HCT116 (cell line): Measurements from ENCODE around the gene DIAPH3. TPM values are rescaled to one million over a fixed set of nuclear protein-coding genes. Genes with fewer than 3 reads are reported as not detected.

Source experiments
- ATAC-seq: fragments of 200-7000 bp; cut with Tn5 transposase; 2 replicates; pipeline ENCODE4 v1.9.1; 2020; ENCODE audit warnings: mild to moderate bottlenecking, moderate library complexity
- BruUV-seq: library from RNA; stranded (reverse); fragments of 400-500 nt; replicated peaks from 2 replicates; lab custom pipeline; 2021; lab: Mats Ljungman, UMichigan
- CTCF ChIA-PET: fragments of 300-600 bp; sonication (Branson Sonifier 250); formaldehyde crosslinking; loops from one replicate; lab custom pipeline; 2021; ENCODE audit warnings: antibody characterized with exemption; lab: Charles Lee
- POLR2A ChIA-PET: fragments of 300-600, 350-600 bp; sonication (Branson Sonifier 250); formaldehyde crosslinking; loops from one replicate; lab custom pipeline; 2021; ENCODE audit warnings: antibody characterized with exemption; lab: Charles Lee
- RAD21 ChIA-PET, 2 experiments: fragments of 300-600 bp; sonication (Branson Sonifier 250); formaldehyde crosslinking; loops; one replicate each; lab custom pipeline; 2023; ENCODE audit warnings: low total read pairs in 2 of 2; ENCODE audit not compliant: uncharacterized antibody in 2 of 2, unreplicated experiment in 2 of 2, low non-redundant PET in 1 of 2; lab: Charles Lee
- DNase-seq: peaks from one replicate; pipeline ENCODE4 v3.0.0-alpha.2; 2010; ENCODE audit warnings: low read depth, low spot score
- H2AFZ ChIP-seq: fragments of 200-600 bp; shearing (Covaris generic), sonication (generic); 2 replicates; pipeline ENCODE4 v1.6.1; 2017; ENCODE audit warnings: low read depth, mixed run types, mixed read lengths, antibody characterized with exemption, low read length; ENCODE audit not compliant: poor library complexity, severe bottlenecking
- H3K27ac ChIP-seq: 2 replicates; pipeline ENCODE4 v1.5.1; 2012; ENCODE audit warnings: low read depth, low read length
- H3K27me3 ChIP-seq: fragments of 200-600 bp; sonication (generic); 2 replicates; pipeline ENCODE4 v1.6.1; 2016; ENCODE audit warnings: mixed run types, low read length, mixed read lengths; ENCODE audit not compliant: insufficient read depth
- H3K36me3 ChIP-seq, 2 experiments: fragments of 200-500 bp in 1 of 2; fragments of 200-600 bp in 1 of 2; sonication (Bioruptor generic) in 1 of 2; sonication (generic) in 1 of 2; 2 replicates each; pipeline versions ENCODE4 v1.5.1 to v1.6.1; 2014 to 2016; ENCODE audit warnings: low read length in 2 of 2, inconsistent platforms in 1 of 2, mixed read lengths in 1 of 2, mixed run types in 1 of 2; ENCODE audit not compliant: insufficient read depth in 2 of 2, control insufficient read depth in 1 of 2
- H3K4me1 ChIP-seq, 2 experiments: fragments of 200-600 bp in 1 of 2; sonication (generic) in 1 of 2; 2 replicates each; pipeline versions ENCODE4 v1.5.1 to v1.6.1; 2012 to 2017; ENCODE audit warnings: low read length in 2 of 2, inconsistent platforms in 1 of 2, mild to moderate bottlenecking in 1 of 2, mixed read lengths in 1 of 2, mixed run types in 1 of 2, moderate library complexity in 1 of 2; ENCODE audit not compliant: insufficient read depth in 2 of 2, control insufficient read depth in 1 of 2
- H3K4me2 ChIP-seq: fragments of 200-600 bp; sonication (generic); 2 replicates; pipeline ENCODE4 v1.6.1; 2017; ENCODE audit warnings: mixed run types, low read length, mixed read lengths
- H3K4me3 ChIP-seq, 2 experiments: fragments of 200-600 bp in 1 of 2; sonication (generic) in 1 of 2; replicated peaks in 1 of 2; 2 replicates each; pipeline ENCODE4 v1.5.1; 2011 to 2016; ENCODE audit warnings: low read length in 2 of 2, control low read depth in 1 of 2, low read depth in 1 of 2, mild to moderate bottlenecking in 1 of 2, mixed read lengths in 1 of 2, mixed run types in 1 of 2
- H3K79me2 ChIP-seq: fragments of 200-600 bp; sonication (generic); 2 replicates; pipeline ENCODE4 v1.6.1; 2017; ENCODE audit warnings: mild to moderate bottlenecking, mixed run types, low read length, moderate library complexity, mixed read lengths; ENCODE audit not compliant: insufficient read depth
- H3K9ac ChIP-seq: fragments of 200-600 bp; sonication (generic); 2 replicates; pipeline ENCODE4 v1.6.1; 2016; ENCODE audit warnings: low read length, mixed read lengths
- H3K9me2 ChIP-seq: fragments of 200-600 bp; sonication (generic), shearing (Covaris generic); 2 replicates; pipeline ENCODE4 v1.6.1; 2017; ENCODE audit warnings: mixed run types, mild to moderate bottlenecking, moderate library complexity; ENCODE audit not compliant: insufficient read depth
- H3K9me3 ChIP-seq, 2 experiments: fragments of 200-500 bp in 1 of 2; fragments of 200-600 bp in 1 of 2; sonication (Bioruptor generic) in 1 of 2; sonication (generic) in 1 of 2; 2 replicates each; pipeline ENCODE4 v1.6.1; 2014 to 2017; ENCODE audit warnings: low read length in 2 of 2, mixed read lengths in 2 of 2, inconsistent platforms in 1 of 2, low read depth in 1 of 2, mild to moderate bottlenecking in 1 of 2, mixed run types in 1 of 2, moderate library complexity in 1 of 2; ENCODE audit not compliant: control insufficient read depth in 1 of 2, insufficient read depth in 1 of 2
- H4K20me1 ChIP-seq: fragments of 200-600 bp; sonication (generic), shearing (Covaris generic); 2 replicates; pipeline ENCODE4 v1.6.1; 2017; ENCODE audit warnings: mixed run types, mild to moderate bottlenecking, moderate library complexity; ENCODE audit not compliant: insufficient read depth
- ELF1 ChIP-seq: IDR thresholded peaks from 2 replicates; pipeline ENCODE4 v1.6.1; 2012; ENCODE audit warnings: low read depth, borderline replicate concordance
- EZH2phosphoT487 ChIP-seq: fragments of 200-600 bp; IDR thresholded peaks from 2 replicates; pipeline ENCODE4 v1.6.1; 2018; ENCODE audit warnings: antibody characterized with exemption, borderline replicate concordance
- FOSL1 ChIP-seq: IDR thresholded peaks from 2 replicates; pipeline ENCODE4 v1.6.1; 2012; ENCODE audit warnings: low read depth
- JUND ChIP-seq: IDR thresholded peaks from 2 replicates; pipeline ENCODE4 v1.6.1; 2012
- MAX ChIP-seq: IDR thresholded peaks from 2 replicates; pipeline ENCODE4 v1.6.1; 2012
- POLR2AphosphoS5 ChIP-seq: IDR thresholded peaks from 2 replicates; pipeline ENCODE4 v1.6.1; 2011; ENCODE audit warnings: mild to moderate bottlenecking, low read depth, low read length, moderate library complexity
- RAD21 ChIP-seq: IDR thresholded peaks from 2 replicates; pipeline ENCODE4 v1.6.1; 2012; ENCODE audit warnings: low read depth, mild to moderate bottlenecking
- TCF7L2 ChIP-seq: IDR thresholded peaks from 2 replicates; pipeline ENCODE4 v1.7.0; 2011; ENCODE audit warnings: borderline replicate concordance, inconsistent platforms; ENCODE audit not compliant: insufficient read depth, insufficient read length; ENCODE audit errors: extremely low read depth
- ZBTB33 ChIP-seq: IDR thresholded peaks from 2 replicates; pipeline ENCODE4 v1.6.1; 2011; ENCODE audit warnings: mild to moderate bottlenecking, low read length, moderate library complexity; ENCODE audit not compliant: insufficient replicate concordance; ENCODE audit errors: extremely low read depth
- intact Hi-C: fragments of 100-400 bp; cut with micrococcal nuclease; formaldehyde crosslinking; loops from 2 replicates; pipeline ENCODE4 v1.10.0; 2022
- total RNA-seq: library from RNA; stranded (reverse); gene quantifications from one replicate; pipeline ENCODE4 v1.2.1, GENCODE V29; 2021; ENCODE audit not compliant: unreplicated experiment

Gene DIAPH3
- total RNA-seq, 1 experiment from 2014 or later = 22.8 TPM

GRCh38 chr13:59686798-59687394 lies 476.8 kb downstream of the DIAPH3 start:
- intact Hi-C loops = no loop called here

More at GRCh38 chr13:59686798-59687394, 476.8 kb downstream of the DIAPH3 start:
- ATAC-seq = no peak
- BruUV-seq = no TSS peak
- H4K20me1 ChIP-seq = no peaks in the 10 kb centered on the region
- no peaks in the 10 kb centered on the region for H3K36me3 ChIP-seq
- H3K4me3 ChIP-seq = no peak overlapping the region
- H3K4me2 ChIP-seq = no peak overlapping the region
- H3K9ac ChIP-seq = no peak overlapping the region
- TF ChIP-seq ZBTB33 (no peak), EZH2phosphoT487 (no peak), MAX (no peak), FOSL1 (no peak), ELF1 (no peak), RAD21 (no peak), TCF7L2 (no peak), JUND (no peak), POLR2AphosphoS5 (no peak)
- H3K79me2 ChIP-seq = no peaks in the 10 kb centered on the region
- no peaks in the 10 kb centered on the region for H3K9me2 ChIP-seq
- ChIA-PET POLR2A (no interaction called here), RAD21 (no interaction called here), CTCF (interaction anchor here (1.6 kb wide), 1 partner anchor 744 kb away, joined by 4 read pairs; no protein-coding TSS in a partner anchor)
- H2AFZ ChIP-seq = no peak overlapping the region
- no peaks in the 10 kb centered on the region for H3K9me3 ChIP-seq
- no peak overlapping the region for H3K27ac ChIP-seq
- H3K27me3 ChIP-seq = no peaks in the 10 kb centered on the region
- no peak for DNase-seq
- no peaks in the 10 kb centered on the region for H3K4me1 ChIP-seq
